Measurements from ENCODE around the gene ACACA. TPM values are rescaled to one million over a fixed set of nuclear protein-coding genes. Genes with fewer than 3 reads are reported as not detected.

The ACACA gene
- total RNA-seq, 6 experiments from 2014 or later = 37.7 to 43.0 (median 40.7) TPM

DNA sequence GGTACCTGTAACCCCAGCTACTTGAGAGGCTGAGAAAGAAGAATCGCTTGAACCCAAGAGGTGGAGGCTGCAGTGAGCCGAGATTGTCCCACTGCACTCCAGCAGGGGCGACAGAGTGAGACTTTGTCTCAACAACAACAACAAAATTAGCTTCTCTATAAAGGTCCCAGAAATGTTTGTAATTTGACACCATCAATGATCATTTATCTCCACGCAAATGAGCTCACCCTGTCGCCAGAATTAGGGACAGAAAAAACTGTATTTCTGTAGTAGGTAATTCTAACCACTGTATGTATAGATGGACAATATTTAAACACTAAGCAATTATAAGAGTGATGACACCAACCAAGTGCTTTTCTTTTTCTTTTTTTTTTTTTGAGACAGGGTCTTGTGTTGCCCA is 20.2 kb downstream of the ACACA start:
- Mint-ChIP-seq H3K27me3 (ENCODE audit: insufficient read depth) (no peaks in the 10 kb centered on the region; the same call in 1 of the 2 replicates), H3K9me3 (no peaks in the 10 kb centered on the region), H3K27ac (no peak overlapping the region), H3K4me1 (ENCODE audit: low read depth) (peaks cover 30% of the 10 kb centered on the region), H3K36me3 (ENCODE audit: low read depth) (no peaks in the 10 kb centered on the region), H3K4me3 (no peak overlapping the region)
- TF ChIP-seq CTCF (IDR thresholded peaks at IDR 0.05) = no peak
- no peak for DNase-seq

DNA sequence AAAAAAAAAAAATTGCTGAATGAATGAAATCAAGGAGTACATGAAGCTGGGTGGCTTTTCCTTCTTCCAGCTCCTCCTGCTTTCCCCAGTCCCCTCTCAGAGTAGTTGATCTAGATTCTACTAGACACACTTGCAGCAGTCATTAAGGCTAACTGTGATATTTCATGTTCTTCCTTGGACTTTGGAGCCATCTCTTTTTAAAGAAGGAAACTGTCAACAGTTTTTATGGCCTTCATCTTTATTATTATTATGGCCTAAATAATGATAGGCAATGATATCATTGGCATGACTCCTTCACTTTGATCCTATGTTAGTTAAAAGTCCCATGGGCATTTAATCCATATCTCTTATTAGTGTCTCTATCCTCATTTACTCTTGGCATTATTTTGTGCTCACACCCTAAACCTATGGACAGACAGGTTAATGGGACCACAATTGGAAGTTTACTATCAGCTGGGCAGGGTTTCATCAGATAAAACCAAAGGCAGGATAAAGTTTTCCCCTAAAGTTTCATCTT is 21.1 kb downstream of the ACACA start:
- Mint-ChIP-seq H3K27ac (no peak overlapping the region), H3K27me3 (ENCODE audit: insufficient read depth) (no peaks in the 10 kb centered on the region; the same call in 1 of the 2 replicates), H3K9me3 (no peaks in the 10 kb centered on the region), H3K4me3 (no peak overlapping the region), H3K4me1 (ENCODE audit: low read depth) (peaks cover 26% of the 10 kb centered on the region), H3K36me3 (ENCODE audit: low read depth) (no peaks in the 10 kb centered on the region)
- no peak for DNase-seq
- no peak for TF ChIP-seq CTCF (IDR thresholded peaks at IDR 0.05)

DNA sequence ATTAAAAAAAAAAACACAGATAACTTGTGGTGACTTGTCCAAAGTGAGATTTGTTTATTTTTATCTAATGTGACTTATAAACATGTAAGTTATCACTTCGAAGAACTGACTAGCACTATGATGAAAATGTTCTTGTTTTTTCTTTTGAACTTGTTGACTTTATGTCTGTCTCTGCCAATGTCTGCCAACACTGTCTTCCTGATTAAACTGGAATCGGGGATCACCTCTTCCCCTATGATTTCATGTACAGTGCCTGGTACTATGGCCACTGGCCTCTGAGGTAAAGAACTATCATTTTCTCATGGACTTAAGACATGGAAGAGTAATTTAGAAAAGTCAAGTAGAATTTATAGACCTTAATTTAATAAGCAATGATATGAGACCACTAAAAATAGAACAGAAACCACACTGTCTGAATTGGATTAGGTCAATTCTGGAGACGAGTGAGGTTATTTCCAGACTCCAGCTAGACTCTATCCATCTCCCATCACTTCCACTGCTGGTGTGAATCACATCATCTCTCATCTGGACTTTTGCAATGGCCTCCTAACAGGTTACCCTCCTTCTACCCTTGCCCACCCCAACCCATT is 22.0 kb downstream of the ACACA start:
- Mint-ChIP-seq H3K4me3 (no peak overlapping the region), H3K27me3 (ENCODE audit: insufficient read depth) (no peaks in the 10 kb centered on the region; the same call in 1 of the 2 replicates), H3K9me3 (no peaks in the 10 kb centered on the region), H3K27ac (no peak overlapping the region), H3K36me3 (ENCODE audit: low read depth) (no peaks in the 10 kb centered on the region), H3K4me1 (ENCODE audit: low read depth) (peaks cover 26% of the 10 kb centered on the region)
- DNase-seq = no peak
- TF ChIP-seq CTCF (IDR thresholded peaks at IDR 0.05) = no peak

GRCh38 chr17:37382056-37382455 is 24.6 kb downstream of the ACACA start:
- no peak for TF ChIP-seq CTCF (IDR thresholded peaks at IDR 0.05)
- no peak overlapping the region for H3K27ac Mint-ChIP-seq
- H3K36me3 Mint-ChIP-seq (ENCODE audit: low read depth) = no peaks in the 10 kb centered on the region
- no peaks in the 10 kb centered on the region; the same call in 1 of the 2 replicates for H3K27me3 Mint-ChIP-seq (ENCODE audit: insufficient read depth)
- DNase-seq = no peak
- H3K4me1 Mint-ChIP-seq (ENCODE audit: low read depth) = peaks cover 11% of the 10 kb centered on the region
- no peaks in the 10 kb centered on the region for H3K9me3 Mint-ChIP-seq
- no peak overlapping the region for H3K4me3 Mint-ChIP-seq

- no peaks in the 10 kb centered on the region; the same call in 1 of the 2 replicates for H3K27me3 Mint-ChIP-seq (ENCODE audit: insufficient read depth)
- no peaks in the 10 kb centered on the region for H3K9me3 Mint-ChIP-seq
- H3K4me1 Mint-ChIP-seq (ENCODE audit: low read depth) = peaks cover 5% of the 10 kb centered on the region
- no peaks in the 10 kb centered on the region for H3K36me3 Mint-ChIP-seq (ENCODE audit: low read depth)
- no peak within 1 kb of the TSS for H3K4me3 Mint-ChIP-seq
- H3K27ac Mint-ChIP-seq = no peak within 1 kb of the TSS
- DNase-seq = no peak
- no peak for TF ChIP-seq CTCF (IDR thresholded peaks at IDR 0.05)
Observed at GRCh38 chr17:37375706-37376105, 30.9 kb downstream of the ACACA start, which contains the start of gene C17orf78. Gene C17orf78 (plus strand): TSS chr17:37375985. CDS start chr17:37376093, 108 bp downstream.

Data from HFFc6 (cell line).